ENCODE data around the gene NKG7.
A peak's percentile ranks its signal among the peaks of the same experiment; 100 is the strongest.
"Not testable (repeated sequence)": the region's sequence is repeated elsewhere in the genome, so short reads cannot be mapped to it uniquely, and the experiment has no call there.

The NKG7 gene

GRCh38 chr19:51415187-51415586, 42.7 kb upstream of the NKG7 start:
- TF ChIP-seq, protein P1, sequence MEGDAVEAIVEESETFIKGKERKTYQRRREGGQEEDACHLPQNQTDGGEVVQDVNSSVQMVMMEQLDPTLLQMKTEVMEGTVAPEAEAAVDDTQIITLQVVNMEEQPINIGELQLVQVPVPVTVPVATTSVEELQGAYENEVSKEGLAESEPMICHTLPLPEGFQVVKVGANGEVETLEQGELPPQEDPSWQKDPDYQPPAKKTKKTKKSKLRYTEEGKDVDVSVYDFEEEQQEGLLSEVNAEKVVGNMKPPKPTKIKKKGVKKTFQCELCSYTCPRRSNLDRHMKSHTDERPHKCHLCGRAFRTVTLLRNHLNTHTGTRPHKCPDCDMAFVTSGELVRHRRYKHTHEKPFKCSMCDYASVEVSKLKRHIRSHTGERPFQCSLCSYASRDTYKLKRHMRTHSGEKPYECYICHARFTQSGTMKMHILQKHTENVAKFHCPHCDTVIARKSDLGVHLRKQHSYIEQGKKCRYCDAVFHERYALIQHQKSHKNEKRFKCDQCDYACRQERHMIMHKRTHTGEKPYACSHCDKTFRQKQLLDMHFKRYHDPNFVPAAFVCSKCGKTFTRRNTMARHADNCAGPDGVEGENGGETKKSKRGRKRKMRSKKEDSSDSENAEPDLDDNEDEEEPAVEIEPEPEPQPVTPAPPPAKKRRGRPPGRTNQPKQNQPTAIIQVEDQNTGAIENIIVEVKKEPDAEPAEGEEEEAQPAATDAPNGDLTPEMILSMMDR (IDR thresholded peaks at IDR 0.05; ENCODE audit: low read depth, low read length) = no peak
- DNase-seq (ENCODE audit: extremely low read depth, low read depth) = no peak

- no peak for DNase-seq (ENCODE audit: extremely low read depth, low read depth)
- TF ChIP-seq, protein P1 (IDR thresholded peaks at IDR 0.05; ENCODE audit: low read depth, low read length) = no peak
These were observed 38.7 kb upstream of the NKG7 start for GRCh38 chr19:51410950-51411748.

DNA sequence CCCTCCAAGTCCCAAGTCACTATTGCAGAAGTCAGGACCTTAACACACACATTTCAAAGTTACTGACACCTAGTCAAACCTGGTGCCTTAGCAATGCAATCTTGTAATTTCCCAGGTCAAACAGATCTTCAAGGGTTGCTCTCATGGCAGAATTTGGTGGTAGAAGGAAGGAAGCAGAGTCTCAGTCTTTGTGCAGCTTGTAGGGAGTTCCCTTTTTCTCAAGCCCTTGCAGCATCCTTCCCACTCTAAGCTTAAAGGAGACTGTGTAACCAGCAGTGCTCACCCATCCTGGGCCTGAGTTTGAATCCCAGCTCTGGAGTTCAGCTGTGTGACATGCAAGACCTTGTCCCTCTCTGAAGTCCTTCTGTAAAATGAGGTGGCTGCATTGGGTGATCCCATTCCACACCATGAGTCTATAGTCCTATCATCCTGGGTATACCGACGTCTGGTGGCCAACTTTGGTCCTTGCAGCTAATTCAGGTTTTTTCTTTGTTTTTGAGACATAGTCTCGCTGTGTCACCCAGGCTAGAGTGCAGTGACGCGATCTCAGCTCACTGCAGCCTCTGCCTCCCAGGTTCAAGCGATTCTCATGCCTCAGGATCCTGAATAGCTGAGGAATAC, 35.2 kb upstream of the NKG7 start:
- DNase-seq (ENCODE audit: extremely low read depth, low read depth) = no peak
- TF ChIP-seq, protein P1 (IDR thresholded peaks at IDR 0.05; ENCODE audit: low read depth, low read length) = peak; percentile 34

GRCh38 chr19:51402117-51402516, 29.7 kb upstream of the NKG7 start:
- no peak for DNase-seq (ENCODE audit: extremely low read depth, low read depth)
- TF ChIP-seq, protein P1 (IDR thresholded peaks at IDR 0.05; ENCODE audit: low read depth, low read length) = no peak

DNA sequence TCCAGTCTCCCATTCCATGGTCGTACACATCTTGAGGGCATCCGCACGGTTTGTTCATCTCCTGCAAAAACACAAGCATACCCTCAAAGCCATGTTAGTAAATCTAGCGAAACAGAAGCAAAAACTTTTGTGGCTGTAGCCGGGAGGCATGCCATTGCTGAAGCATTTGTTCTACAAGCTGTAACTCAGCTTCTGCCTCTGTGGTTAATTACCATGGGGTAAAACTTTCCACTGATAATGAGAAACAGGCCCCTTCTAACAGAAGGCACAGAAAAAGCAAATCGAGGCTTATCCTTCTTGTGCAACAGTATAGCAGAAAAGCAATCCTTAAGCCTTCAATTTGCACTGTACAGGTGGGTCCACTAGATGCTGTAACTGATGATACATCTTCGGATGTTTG, 27.5 kb upstream of the NKG7 start:
- not testable (repeated sequence) for DNase-seq (ENCODE audit: extremely low read depth, low read depth)

DNA sequence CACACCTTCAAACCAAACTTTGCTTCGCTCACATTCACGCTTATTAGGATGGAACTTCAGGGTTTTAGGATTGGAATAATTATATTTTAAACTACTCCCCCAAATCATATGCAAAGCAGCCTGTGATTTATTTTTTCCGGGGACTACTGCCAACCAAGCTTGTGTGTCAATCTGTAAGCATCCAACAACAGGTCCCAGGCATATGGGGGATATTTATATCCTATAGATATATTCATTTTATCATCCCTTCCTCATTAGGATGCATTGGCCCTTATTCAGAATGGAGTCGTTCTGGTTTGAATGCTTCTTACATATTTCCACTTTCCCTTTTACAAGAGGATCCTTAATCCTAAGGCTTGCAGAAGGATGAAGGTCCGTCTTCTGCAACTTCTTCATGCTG, 26.8 kb upstream of the NKG7 start:
- DNase-seq (ENCODE audit: extremely low read depth, low read depth) = no peak
- TF ChIP-seq, protein P1 (IDR thresholded peaks at IDR 0.05; ENCODE audit: low read depth, low read length) = no peak

DNA sequence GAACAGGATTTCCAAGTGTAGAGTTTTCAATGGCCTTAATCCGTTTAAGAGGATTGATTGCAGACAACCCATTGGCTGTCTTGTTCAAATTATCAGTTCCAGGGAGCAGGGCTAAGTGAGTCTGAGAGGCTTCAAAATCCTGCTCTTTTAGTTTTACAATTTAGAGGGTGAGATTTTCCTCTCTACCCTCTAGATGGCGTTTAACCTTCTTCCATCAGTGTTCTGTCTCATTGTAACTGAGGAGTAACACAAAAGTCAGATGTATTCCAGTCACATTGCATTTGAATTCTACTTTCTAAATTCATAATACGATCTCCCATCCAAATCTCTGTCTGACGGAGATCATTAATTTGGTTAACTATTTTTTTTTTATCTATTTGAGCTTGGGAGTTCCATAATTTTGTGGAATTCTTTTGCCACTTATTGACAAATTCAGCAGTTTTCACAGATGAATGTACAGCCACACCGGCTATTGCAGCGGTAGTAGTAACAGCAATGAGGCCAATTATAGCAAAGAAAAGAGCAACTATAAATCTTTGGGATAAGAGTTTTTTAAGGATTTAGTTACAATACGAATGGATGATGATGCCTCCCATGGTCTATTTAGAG, 25.7 kb upstream of the NKG7 start:
- TF ChIP-seq, protein P1 (IDR thresholded peaks at IDR 0.05; ENCODE audit: low read depth, low read length) = peak; percentile 63
- DNase-seq (ENCODE audit: extremely low read depth, low read depth) = no peak

GRCh38 chr19:51397453-51397852, 25.0 kb upstream of the NKG7 start:
- DNase-seq (ENCODE audit: extremely low read depth, low read depth) = not testable (repeated sequence)
